Activated CD8-positive, alpha-beta memory T cell treated with anti-CD3 and anti-CD28 coated beads for 36 hours (primary cell): ENCODE results near the gene NXPE3. TPM values are rescaled to one million over a fixed set of nuclear protein-coding genes. Genes with fewer than 3 reads are reported as not detected.
"Not testable (repeated sequence)": the region's sequence is repeated elsewhere in the genome, so short reads cannot be mapped to it uniquely, and the experiment has no call there.

Source experiments
- CTCF ChIA-PET: fragments of 350-600 bp; sonication (Branson Sonifier 250); formaldehyde crosslinking; loops from one replicate; lab custom pipeline; 2021; ENCODE audit warnings: antibody characterized with exemption; lab: Charles Lee
- POLR2A ChIA-PET: fragments of 350-600 bp; sonication (Branson Sonifier 250); formaldehyde crosslinking; loops from one replicate; lab custom pipeline; 2021; ENCODE audit warnings: antibody characterized with exemption; lab: Charles Lee
- total RNA-seq, 2 experiments: library from RNA; stranded (reverse); gene quantifications; one replicate each; pipeline ENCODE4 v1.2.3, GENCODE V29; 2021

NXPE3 gene
- total RNA-seq, 2 experiments from 2014 or later: 16.3 to 16.8 TPM

DNA sequence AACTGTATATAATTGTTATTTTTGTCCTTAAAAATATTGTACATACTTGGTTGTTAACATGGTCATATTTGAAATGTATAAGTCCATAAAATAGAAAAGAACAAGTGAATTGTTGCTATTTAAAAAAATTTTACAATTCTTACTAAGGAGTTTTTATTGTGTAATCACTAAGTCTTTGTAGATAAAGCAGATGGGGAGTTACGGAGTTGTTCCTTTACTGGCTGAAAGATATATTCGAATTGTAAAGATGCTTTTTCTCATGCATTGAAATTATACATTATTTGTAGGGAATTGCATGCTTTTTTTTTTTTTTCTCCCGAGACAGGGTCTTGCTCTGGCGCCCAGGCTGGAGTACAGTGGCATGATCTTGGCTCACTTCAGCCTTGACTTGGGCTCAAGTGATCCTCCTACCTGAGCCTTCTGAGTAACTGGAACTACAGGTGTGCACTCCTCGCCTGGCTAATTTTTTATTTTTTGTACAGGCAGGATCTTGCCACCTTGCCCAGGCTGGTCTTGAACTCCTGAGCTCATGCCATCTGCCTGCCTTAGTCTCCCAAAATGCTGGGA, 81.0 kb downstream of the NXPE3 start:
- POLR2A ChIA-PET: no interaction called here
- CTCF ChIA-PET: no interaction called here

DNA sequence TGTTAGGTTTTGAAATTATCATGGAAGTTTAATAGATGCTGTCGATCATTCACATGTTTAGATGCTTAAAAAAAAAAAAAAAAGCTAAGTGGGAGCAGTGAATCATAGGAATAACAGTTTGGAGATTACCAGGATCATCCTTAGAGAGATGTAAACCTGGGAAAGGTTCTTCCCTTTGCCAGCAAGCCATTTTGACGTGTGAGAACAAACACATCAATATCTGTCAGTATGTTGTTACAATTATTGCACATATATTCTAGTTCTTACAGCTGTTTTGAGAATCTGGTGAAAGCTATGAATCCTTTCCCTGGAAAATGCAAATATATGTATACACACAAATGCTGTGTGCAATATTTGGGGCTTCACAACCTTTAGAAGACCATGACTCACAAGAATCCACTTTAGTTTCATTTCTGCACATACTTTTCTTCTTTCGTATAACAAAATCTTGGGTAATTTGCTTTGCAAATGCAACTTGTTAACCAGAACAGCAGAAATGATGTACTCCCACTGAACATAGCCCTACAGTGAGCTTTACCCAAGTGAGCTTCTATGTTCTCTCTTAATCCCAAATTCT, 82.3 kb downstream of the NXPE3 start:
- ChIA-PET POLR2A (interaction anchor here (0.5 to 1.3 kb wide), 6 partner anchors 11 to 213 kb away, joined by 3 to 6 read pairs (median 4); partner anchors contain the start of gene NFKBIZ), CTCF (interaction anchor here (0.5 kb wide), 1 partner anchor 1436 kb away, joined by 3 read pairs; no protein-coding TSS in a partner anchor)

DNA sequence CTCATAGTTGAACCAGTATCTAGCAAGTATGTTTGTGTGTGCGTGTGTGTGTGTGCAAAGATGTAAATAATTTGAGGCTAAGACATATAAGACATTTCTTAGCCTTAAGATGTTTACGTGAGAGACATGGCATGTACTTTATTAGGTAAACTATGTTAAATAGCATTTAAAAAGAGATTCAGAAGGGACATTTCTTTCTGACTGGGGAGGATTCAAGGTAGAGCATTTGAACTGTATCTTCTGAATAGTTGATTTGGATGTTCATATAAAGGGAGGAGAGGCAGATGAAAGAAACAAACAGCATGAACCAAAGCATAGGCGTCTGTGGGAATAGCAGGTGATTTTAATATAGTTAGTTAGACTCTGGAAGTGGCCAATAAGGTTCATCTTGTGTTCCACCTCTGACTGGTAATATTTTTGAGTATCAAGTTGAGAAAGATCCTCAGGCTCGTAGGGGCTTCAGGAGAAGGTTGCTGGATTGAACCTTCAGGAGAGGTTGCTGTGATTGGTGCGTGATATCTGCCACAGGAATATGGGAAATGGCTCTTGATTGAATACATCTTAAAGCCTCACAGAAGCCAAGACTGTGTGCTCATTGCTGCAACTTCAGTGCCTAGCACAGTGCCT, 82.9 kb downstream of the NXPE3 start:
- POLR2A ChIA-PET: interaction anchor here (0.5 to 1.3 kb wide), 5 partner anchors 12 to 213 kb away, joined by 3 to 6 read pairs (median 4); partner anchors contain the start of gene NFKBIZ
- CTCF ChIA-PET: interaction anchor here (0.5 kb wide), 1 partner anchor 1437 kb away, joined by 3 read pairs; no protein-coding TSS in a partner anchor

- CTCF ChIA-PET: no interaction called here
- POLR2A ChIA-PET: no interaction called here
Measured at GRCh38 chr3:101862416-101863165, 83.6 kb downstream of the NXPE3 start.

DNA sequence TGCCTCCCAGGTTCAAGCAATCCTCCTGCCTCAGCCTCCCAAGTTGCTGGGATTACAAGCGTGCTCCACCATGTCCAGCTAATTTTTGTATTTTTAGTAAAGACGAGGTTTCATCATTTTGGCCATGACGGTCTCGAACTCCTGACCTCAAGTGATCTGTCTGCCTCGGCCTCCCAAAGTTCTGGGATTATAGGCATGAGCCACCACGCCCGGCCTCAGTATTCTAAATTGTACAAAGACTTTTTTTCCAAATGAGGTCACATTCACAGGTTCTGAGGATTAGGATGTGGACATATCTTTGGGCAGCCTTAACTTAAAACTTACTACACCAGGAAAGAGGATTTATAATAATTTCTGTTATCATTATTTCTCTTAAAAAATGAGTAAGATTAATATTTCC, 85.9 kb downstream of the NXPE3 start:
- CTCF ChIA-PET, POLR2A ChIA-PET: not testable (repeated sequence)

DNA sequence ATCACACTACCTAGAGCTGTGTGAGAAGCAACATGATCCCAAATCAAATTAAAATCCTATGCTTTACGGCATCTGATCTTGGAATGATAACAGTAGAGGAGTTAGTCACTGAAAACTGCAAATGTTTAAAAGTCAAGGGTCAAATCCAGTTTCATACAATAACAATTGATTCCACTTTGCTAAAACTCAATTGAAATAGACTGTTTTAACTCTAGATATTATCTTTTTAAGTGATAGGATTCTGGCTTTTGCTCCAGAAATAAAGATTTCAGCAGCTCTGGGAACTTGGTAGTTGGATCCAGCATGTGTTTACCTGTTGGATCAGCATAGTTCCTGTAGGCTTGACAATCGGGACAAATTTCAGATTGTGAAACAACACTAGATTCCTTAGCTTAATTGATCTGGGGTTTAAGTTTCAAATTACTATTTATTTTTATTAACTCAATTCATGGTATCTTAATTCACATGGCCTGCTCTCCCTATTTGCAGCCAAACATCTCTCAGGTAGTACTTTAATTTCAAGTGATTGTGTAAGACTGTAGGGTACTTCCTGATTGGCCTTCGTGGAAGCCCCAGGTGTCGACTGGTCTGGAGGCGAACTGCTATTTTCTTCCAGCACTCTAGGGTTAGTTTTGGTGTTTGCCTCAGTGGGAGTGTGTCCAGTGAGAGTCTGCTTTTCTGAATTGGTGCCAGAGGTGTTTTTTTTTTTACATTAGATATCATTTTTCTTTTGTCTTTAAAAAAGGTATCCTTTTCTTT, 86.9 kb downstream of the NXPE3 start:
- ChIA-PET CTCF (no interaction called here), POLR2A (no interaction called here)

- CTCF ChIA-PET: no interaction called here
- POLR2A ChIA-PET: no interaction called here
Measured at GRCh38 chr3:101867511-101867910, 88.5 kb downstream of the NXPE3 start.

DNA sequence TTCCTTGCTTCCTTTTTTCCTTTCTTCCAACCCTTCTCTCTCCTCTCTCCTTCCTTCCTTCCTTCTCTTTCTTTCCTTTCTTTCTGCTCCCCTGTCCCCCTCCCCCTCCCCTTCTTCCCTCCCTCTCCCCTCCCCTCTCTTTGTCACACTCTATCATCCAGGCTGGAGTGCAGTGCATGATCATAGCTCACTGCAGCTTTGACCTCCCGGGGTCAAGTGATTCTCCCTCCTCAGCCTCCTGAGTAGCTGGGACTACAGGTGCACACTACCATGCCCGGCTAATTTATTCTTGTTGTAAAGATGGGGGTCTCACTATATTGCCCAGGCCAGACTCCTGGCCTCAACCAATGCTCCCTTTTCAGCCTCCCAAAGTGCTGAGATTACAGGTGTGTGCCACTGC, 89.0 kb downstream of the NXPE3 start:
- ChIA-PET POLR2A (no interaction called here), CTCF (no interaction called here)

DNA sequence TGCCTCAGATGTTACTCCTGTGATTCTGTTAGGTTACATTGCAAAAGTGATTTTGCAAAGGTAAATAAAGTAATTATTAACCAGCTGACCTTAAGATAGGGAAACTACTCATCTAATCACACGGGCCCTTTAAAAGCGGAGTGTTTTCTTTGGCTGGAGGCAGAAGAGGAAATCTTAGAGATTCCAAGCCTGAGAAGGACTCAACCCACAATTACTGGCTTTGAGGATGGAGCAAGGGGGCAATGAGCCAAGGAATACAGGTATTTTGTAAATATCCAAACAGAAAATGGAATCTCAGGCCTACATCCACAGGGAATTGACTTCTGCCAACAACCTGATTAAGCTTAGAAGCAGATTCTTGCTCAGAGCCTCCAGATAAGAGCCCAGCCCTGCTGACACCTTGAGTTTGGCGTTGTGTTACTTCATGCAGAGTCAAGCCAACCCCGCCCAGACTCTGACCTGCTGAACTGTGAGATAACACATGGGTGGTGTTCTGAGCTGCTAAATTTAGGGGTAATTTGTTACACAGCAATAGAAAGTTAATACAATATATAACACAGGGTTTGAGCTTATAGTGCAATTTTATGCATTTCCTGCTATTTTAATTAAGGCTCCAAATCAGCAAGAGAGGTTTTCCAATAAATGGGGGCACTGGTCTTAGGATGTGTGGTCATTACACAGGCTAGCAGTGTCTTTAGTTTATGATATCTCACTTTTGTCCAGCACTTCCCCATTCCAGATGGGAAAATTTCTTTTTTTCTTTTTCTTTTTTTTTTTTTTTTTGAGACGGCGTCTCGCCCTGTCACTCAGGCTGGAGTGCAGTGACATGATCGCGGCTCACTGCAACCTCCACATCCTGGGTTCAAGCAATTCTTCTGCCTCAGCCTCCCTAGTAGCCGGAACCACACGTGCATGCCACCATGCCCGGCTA, 89.8 kb downstream of the NXPE3 start:
- CTCF ChIA-PET: no interaction called here
- POLR2A ChIA-PET: no interaction called here

DNA sequence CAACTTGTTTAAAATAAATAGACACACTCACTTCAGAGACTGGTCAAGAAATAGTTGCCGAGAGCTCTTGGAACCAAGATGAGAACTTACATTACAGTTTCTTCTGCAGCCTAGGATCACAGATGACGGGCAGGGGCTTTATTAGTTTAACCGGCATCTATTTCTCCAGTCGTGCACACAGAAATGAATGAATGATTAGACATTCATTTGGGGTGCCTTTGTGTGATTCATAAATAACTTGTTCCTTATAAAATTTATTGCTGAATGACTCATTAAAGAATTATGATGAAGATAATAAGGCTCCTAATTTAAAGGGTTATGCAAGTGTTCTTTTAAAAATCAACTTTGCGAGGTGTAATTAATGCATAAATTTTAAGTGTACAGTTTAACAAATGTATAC, 91.1 kb downstream of the NXPE3 start:
- ChIA-PET POLR2A (no interaction called here), CTCF (no interaction called here)

DNA sequence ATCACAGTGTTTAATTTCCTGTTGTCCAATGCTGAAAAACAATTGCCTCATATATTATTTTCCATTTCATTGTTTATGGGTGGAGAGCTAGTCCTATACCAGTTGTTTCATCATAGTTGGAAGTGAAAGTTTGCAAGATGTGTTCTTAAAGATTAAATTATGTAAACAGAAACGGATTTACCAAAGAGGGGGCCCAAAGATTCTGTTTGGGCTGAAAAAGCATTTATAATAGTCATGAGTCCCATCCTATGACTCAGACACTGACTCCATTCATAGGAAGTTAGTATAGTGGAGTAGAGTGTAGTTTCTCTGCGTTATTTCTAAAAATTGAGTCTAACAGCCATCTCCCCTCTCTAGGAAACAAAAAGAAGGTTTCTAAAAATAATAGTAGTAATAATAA, 94.6 kb downstream of the NXPE3 start:
- ChIA-PET CTCF (no interaction called here), POLR2A (no interaction called here)

- POLR2A ChIA-PET: no interaction called here
- CTCF ChIA-PET: no interaction called here
Measured at GRCh38 chr3:101876142-101876541, 97.1 kb downstream of the NXPE3 start.

Other genes with a start within 250 kb of the NXPE3 start
- 10 to 100 TPM; 72.4 to 74.6 TPM for gene TRMT10C, start 217.3 kb upstream of the NXPE3 start, total RNA-seq
- 100 to 1,000 TPM; 182 to 192 TPM for gene PCNP, start 205.0 kb upstream of the NXPE3 start, total RNA-seq
- gene ZBTB11, start 102.1 kb upstream of the NXPE3 start, total RNA-seq: 10 to 100 TPM; 27.1 to 29.8 TPM
- 1,000 to 10,000 TPM; 1,627 to 1,629 TPM for gene RPL24, start 92.5 kb upstream of the NXPE3 start, total RNA-seq
- 10 to 100 TPM; 18.5 to 22.3 TPM for gene CEP97, start 54.6 kb upstream of the NXPE3 start, total RNA-seq
- gene NFKBIZ, start 70.3 kb downstream of the NXPE3 start, total RNA-seq: 10 to 100 TPM; 34.0 to 36.6 TPM